Fibroblast of skin of abdomen (primary cell): ENCODE measurements around the gene IMP3.

Experiments
- DNase-seq: peaks from one replicate; pipeline ENCODE4 v3.0.0-alpha.2; 2013

IMP3 gene

DNA sequence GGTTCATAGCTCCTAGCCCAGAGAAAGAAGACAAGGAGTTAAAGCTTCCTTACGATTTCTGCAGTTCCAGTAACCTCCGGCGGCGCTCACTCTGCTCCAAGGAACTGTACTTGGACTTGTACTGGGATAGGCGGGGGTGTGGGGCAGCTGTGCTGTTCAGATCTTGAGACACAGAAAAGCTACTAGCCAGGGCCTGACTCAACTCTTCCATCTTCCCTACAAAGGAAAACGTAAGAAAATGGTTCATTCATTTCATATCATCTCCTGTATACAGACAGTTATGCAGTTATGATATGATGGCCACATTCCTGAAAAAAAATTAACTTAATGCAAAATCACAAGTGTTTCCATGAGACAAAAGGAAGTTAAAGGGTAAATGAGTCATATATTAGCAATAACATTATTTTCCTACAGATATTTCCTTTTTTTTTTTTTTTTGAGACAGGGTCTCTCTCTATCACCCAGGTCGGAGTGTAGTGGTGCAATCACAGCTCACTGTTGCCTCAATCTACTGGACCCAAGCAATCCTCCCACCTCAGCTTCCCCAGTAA lies 19.1 kb downstream of the IMP3 start:
- DNase-seq: peak; percentile 93

- peak; percentile 79 for DNase-seq
These were observed 19.8 kb downstream of the IMP3 start for GRCh38 chr15:75620058-75620820.

DNA sequence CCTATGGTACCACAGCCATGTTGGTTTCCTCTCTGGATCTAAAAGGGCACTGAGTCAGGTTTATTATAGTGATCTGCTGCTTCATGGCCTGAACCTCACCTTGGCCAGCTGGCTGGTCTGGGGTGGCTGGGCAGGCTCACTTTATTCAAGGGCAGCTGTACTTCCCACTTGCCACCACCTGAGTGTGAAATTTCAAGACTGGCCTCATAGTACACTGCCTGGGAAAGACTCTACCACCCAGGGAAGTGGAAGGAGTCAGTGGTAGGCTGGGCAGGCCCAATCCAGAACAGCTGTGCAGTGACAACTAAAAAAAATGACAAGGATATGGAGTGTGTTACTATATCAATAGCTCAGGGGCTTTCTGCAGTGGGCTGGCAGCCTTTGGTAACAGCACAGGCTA lies 23.3 kb downstream of the IMP3 start:
- no peak for DNase-seq

GRCh38 chr15:75606711-75607699 lies 33.0 kb downstream of the IMP3 start:
- DNase-seq: peak; percentile 28

DNA sequence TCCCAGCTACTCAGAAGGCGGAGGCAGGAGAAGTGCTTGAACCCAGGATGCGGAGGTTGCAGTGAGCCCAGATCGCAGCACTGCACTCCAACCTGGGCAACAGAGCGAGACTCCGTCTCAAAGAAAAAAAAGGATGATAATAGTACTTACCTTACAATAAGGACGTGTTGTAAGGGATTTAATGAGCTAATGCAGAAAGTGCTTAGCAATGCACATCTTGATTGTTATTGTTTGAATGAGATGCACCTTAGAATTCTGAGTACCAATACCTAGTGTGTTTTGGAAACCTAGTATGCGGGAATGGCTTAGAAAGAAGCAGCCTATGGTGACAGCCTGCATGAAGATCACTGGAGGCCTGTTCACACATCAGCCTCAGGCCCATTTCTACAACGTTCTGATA lies 34.0 kb downstream of the IMP3 start:
- no peak for DNase-seq

GRCh38 chr15:75599401-75599800 lies 40.6 kb downstream of the IMP3 start:
- no peak for DNase-seq

GRCh38 chr15:75598361-75598760 lies 41.7 kb downstream of the IMP3 start:
- DNase-seq: no peak

DNA sequence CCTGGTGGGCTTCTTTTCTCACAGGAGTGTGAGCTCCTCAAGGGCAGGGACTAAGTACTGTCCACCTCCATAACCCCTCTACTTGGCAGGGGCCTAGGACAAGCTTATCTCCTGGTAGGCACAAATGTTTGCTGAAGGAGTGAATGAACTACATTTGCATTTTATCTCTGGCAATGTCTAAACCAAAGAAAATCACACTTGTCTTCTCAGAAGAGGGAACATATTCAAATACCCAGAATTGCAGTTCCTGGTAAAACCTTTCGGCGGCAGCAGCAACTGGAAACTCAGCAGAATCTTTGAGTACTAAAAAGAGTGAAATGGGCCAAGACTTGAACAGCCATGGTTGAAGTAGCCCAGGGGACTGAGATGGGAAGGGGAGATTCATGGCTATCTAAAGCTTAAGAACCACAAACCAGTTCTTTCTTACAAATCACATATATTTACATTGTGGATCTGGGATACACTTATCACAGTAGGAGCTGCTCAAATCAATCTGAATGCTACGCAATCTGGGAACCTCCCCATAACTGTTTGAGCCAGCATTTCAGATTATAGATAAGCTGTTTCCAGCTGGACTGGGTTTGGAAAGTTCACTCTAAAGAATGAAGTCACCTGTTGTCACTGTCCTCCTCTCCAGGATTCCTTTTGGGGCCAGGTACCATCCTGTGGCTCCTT lies 42.2 kb downstream of the IMP3 start:
- DNase-seq: no peak

DNA sequence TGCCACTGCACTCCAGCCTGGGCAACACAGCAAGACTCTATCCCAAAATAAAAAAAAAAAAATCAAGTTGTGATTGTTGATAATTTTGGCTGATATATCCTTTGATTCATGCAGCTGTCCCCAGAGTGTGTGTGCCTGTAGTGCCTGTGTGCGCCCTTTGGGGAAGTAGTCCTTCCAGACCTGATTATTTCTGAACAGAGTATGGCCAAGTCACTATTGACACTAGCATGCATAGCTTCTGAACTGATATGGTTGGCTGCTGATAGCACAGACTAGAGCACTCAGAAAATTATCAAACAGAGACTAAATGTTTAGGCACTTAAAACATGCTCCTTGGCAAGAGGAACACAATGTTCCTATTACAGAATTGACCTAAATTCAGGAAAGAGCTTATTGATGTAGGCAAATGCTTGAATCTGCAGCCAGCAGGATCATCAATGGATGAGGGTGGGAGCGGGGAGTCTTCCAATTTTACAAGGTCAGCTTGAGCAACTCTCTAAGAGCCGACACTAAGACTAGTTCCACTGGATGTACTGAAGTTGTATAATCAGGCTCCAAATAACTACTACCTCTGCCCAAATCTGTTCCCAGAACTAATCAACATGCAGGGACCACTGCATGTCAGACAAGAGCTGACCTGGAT lies 43.2 kb downstream of the IMP3 start:
- DNase-seq: no peak

GRCh38 chr15:75594276-75594675 lies 45.7 kb downstream of the IMP3 start:
- no peak for DNase-seq

DNA sequence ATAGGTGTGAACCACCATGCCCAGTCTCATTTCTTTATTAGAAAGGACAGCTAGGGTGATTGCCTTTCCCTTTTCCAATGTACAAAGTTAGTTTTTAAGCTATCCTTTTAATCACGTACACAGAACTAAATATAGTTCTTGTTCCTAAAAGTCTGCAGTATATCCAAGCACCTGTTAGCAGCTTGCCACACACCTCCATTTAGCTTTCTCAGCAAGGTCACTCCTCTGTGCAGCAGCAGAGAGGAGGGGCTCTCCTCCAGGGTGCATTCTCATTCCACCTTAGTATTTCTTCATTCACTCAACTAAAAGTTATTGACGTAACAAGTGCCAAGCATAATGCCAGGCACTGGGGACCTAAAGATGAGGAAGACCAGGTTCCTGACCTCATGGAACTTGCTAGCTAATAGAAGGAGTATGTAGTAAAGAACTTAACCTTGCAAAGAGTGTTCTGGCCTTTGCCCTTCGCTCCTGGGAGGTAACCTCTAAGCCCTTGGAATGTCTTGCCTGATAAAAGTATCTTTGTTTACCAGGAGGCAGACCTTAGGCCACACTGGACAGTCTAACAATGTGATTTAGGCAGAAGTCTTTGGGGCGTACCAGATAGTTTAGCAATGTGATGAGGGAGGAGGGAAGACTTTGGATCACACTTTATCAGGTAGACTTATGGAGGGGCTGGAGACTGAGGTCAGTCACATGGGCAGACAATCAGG lies 48.2 kb downstream of the IMP3 start:
- DNase-seq: no peak

DNA sequence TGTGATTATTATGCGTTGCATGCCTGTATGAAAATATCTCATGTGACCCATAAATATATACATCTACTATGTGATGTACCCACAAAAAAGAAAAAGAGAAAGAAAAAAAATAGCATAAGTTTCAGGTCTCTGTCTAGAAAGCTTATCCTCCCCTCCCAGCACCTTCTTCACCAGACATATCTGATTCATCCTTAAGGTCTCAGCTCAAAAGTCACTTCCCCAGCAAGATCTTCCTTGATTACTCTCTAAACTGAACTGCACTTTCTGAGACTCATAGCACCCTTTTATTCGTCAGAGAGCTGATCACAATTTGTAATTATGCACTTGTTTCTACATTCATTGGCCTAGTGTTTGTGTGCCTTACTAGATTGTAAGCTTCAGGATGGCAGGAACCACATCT lies 49.8 kb downstream of the IMP3 start:
- DNase-seq: no peak
